Glutamatergic neuron (in vitro differentiated cells): Measurements from ENCODE around the gene CLIC2. TPM values are rescaled to one million over a fixed set of nuclear protein-coding genes. Genes with fewer than 3 reads are reported as not detected.
"Not testable (repeated sequence)": the region's sequence is repeated elsewhere in the genome, so short reads cannot be mapped to it uniquely, and the experiment has no call there.

Experiments used
- DNase-seq: peaks from one replicate; pipeline ENCODE4 v3.0.0; 2022
- H3K27ac Mint-ChIP-seq: one replicate; pipeline ENCODE4 v1.8.0; 2020; ENCODE audit warnings: mild to moderate bottlenecking, mixed read lengths, inconsistent platforms; ENCODE audit not compliant: unreplicated experiment
- H3K27me3 Mint-ChIP-seq: one replicate; pipeline ENCODE4 v1.8.0; 2020; ENCODE audit warnings: mild to moderate bottlenecking, moderate library complexity, mixed read lengths, inconsistent platforms; ENCODE audit not compliant: unreplicated experiment
- H3K36me3 Mint-ChIP-seq: one replicate; pipeline ENCODE4 v1.8.0; 2020; ENCODE audit warnings: mild to moderate bottlenecking, mixed read lengths, inconsistent platforms; ENCODE audit not compliant: unreplicated experiment
- H3K4me1 Mint-ChIP-seq: one replicate; pipeline ENCODE4 v1.8.0; 2020; ENCODE audit warnings: mild to moderate bottlenecking, low read depth, mixed read lengths, inconsistent platforms; ENCODE audit not compliant: unreplicated experiment
- H3K4me3 Mint-ChIP-seq: one replicate; pipeline ENCODE4 v1.8.0; 2020; ENCODE audit warnings: mild to moderate bottlenecking, mixed read lengths, inconsistent platforms; ENCODE audit not compliant: unreplicated experiment
- H3K9me3 Mint-ChIP-seq: one replicate; pipeline ENCODE4 v1.8.0; 2020; ENCODE audit warnings: mild to moderate bottlenecking, moderate library complexity, mixed read lengths, inconsistent platforms; ENCODE audit not compliant: unreplicated experiment
- long read RNA-seq: library from polyadenylated mRNA; unstranded; transcript quantifications from one replicate; pipeline ENCODE4 v2.0.0, GENCODE V29; 2020; ENCODE audit not compliant: unreplicated experiment
- total RNA-seq: library from RNA; stranded (reverse); fragmentation: NEBNext Ultra II Directional; extraction: Animal tissue kit (Norgen Biotek cat#: 25700); gene quantifications from one replicate; pipeline ENCODE4 v1.2.1, GENCODE V29; 2021; ENCODE audit not compliant: unreplicated experiment
- TF ChIP-seq, protein P1 (sequence below): fragments of 200-600 bp; sonication (generic); IDR thresholded peaks from one replicate; pipeline ENCODE4 v1.5.0; 2021; ENCODE audit not compliant: partially characterized antibody, unreplicated experiment

CLIC2 gene
- 0.56 TPM for total RNA-seq
- long read RNA-seq = 0 reads

DNA sequence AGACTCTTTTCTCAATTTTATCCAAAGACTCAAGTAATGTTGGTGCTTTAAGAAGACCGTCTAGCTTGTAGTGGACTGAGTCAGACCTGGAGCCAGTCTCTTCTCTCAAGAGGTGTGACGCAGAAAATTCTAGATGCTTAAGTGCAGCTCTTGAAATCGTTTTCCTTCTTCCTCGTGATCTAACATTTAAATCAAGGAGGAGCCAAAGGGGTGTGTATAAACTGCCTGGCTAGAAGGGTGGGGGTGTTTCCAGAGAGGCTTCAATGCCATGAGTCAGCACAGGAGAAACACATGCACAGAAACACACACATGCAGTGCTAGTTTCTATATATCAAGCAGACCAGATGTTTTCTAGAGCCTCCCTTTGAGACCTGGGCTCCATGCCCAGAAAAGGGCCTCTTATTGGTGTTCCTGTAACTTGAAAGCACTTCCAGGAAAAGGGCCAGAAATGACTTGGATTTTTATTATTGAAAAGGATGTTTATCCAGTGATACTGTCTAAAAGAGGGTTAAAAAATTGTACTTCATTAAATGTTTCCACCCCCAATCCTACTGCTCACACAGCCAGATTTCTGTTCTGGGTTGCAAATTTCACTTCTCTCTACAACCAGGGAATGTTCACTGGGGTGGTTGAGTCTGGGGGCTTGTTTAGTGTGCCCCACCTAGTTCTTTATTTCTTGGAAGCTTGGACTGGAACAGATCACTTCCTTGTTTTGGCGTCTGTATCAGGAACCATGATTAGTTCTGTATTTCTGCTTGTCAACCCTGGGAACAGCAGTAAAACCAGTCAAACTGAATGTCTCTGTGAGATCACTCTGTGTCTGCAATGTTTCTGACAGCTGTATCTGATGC is at the start of gene CLIC2:
Gene CLIC2 (minus strand): TSS at position 129 of the 851 bp plus-strand sequence. CDS start 187 bp downstream, outside the sequence.
- DNase-seq = no peak
- H3K27me3 Mint-ChIP-seq = no peaks in the 10 kb centered on the region
- TF ChIP-seq, protein P1, sequence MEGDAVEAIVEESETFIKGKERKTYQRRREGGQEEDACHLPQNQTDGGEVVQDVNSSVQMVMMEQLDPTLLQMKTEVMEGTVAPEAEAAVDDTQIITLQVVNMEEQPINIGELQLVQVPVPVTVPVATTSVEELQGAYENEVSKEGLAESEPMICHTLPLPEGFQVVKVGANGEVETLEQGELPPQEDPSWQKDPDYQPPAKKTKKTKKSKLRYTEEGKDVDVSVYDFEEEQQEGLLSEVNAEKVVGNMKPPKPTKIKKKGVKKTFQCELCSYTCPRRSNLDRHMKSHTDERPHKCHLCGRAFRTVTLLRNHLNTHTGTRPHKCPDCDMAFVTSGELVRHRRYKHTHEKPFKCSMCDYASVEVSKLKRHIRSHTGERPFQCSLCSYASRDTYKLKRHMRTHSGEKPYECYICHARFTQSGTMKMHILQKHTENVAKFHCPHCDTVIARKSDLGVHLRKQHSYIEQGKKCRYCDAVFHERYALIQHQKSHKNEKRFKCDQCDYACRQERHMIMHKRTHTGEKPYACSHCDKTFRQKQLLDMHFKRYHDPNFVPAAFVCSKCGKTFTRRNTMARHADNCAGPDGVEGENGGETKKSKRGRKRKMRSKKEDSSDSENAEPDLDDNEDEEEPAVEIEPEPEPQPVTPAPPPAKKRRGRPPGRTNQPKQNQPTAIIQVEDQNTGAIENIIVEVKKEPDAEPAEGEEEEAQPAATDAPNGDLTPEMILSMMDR = no peak

DNA sequence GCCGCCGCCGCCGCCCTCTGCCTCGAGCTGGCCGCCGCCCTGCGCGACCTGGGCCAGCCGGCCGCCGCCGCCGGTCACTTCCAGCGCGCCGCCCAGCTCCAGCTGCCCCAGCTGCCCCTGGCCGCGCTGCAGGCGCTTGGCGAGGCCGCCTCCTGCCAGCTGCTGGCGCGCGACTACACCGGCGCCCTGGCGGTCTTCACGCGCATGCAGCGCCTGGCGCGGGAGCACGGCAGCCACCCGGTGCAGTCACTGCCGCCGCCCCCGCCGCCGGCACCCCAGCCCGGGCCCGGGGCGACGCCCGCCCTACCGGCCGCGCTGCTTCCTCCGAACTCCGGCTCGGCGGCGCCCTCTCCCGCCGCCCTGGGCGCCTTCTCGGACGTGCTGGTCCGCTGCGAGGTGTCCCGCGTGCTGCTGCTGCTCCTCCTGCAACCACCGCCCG is 48.1 kb upstream of the CLIC2 start:
- DNase-seq, H3K4me1 Mint-ChIP-seq, H3K27me3 Mint-ChIP-seq, H3K9me3 Mint-ChIP-seq, H3K27ac Mint-ChIP-seq, H3K4me3 Mint-ChIP-seq, H3K36me3 Mint-ChIP-seq: not testable (repeated sequence)

More for the DNA sequence above, at the start of gene CLIC2:
- Mint-ChIP-seq H3K9me3 (no peaks in the 10 kb centered on the region), H3K4me3 (no peak within 1 kb of the TSS), H3K27ac (no peak within 1 kb of the TSS), H3K4me1 (no peaks in the 10 kb centered on the region), H3K36me3 (no peaks in the 10 kb centered on the region)

DNA sequence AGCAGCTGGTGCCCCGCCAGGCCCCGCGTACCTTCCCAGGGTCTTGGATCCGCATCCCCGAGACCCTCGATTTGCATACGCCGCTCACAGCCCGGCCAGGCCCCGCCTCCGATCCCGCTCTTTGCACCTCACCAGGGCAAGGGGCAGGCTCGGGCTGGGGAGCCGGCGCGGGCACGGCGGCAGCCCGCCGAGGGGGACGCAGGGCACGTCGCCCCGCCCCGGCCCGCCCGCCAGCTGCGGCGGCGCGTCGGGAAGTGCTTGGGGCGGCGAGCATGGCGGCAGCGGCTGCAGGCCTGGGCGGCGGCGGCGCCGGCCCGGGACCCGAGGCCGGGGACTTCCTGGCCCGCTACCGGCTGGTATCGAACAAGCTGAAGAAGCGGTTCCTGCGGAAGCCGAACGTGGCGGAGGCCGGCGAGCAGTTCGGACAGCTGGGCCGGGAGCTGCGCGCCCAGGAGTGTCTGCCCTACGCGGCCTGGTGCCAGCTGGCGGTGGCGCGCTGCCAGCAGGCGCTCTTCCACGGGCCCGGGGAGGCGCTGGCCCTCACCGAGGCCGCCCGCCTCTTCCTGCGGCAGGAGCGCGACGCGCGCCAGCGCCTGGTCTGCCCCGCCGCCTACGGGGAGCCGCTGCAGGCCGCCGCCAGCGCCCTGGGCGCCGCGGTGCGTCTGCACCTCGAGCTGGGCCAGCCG is 47.6 kb upstream of the CLIC2 start, which contains the start of gene F8A2:
Gene F8A2 (plus strand): TSS at position 253 of the 686 bp plus-strand sequence. CDS start 20 bp downstream, at position 273.
- DNase-seq, H3K4me3 Mint-ChIP-seq, H3K9me3 Mint-ChIP-seq, H3K4me1 Mint-ChIP-seq, H3K36me3 Mint-ChIP-seq, H3K27me3 Mint-ChIP-seq, H3K27ac Mint-ChIP-seq: not testable (repeated sequence)

DNA sequence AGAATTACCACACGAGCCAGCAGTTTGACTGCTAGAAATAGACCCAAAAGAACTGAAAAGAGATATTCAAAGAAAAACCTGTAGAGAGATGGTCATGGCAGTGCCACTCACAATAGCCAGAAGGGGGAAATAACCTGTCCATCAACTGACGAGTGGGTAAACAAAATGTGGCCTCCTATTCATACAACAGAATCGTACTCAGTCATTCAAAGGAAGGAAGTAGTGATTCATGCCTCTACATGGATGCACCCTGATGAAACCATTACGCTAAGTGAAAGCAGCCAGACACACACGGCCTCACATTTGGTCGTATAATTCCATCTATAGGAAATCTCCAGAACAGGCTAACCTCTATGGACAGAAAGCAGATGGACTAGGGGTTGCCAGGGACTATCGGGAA is 45.4 kb upstream of the CLIC2 start:
- H3K27ac Mint-ChIP-seq, H3K4me1 Mint-ChIP-seq, DNase-seq, H3K27me3 Mint-ChIP-seq, H3K36me3 Mint-ChIP-seq, H3K9me3 Mint-ChIP-seq, H3K4me3 Mint-ChIP-seq: not testable (repeated sequence)

DNA sequence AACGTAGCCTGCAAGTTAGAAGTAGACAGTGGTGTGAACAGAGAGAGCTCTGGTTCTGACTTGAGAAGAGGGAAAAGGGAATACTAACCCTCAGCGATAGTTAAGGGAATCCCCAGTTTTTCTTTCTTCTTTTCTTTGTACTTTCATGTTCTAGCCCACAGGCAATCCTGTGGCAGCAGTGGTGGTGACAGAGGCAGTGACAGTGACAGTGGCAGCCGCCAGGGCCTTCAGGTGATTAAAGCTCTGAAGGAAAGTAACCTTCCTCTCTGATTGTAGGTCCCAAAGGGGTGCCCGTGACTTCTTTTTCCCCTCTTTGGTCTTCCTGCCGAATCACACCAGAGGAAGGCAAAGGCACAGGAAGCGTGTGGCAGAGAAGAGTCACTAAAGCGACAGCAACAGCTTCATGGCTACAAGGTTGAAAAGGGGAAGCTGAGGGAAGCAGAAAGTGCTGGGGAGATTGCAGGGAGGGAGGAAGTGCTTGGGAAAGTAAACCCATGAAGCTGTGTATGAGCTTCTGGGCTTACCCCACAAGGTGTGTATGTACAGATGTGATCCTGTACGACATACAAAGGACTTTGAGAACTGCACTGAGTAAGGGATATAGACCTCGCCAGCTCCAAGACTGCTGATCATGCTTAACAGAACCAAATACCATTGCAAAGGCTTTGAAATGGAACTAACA is 39.5 kb upstream of the CLIC2 start:
- H3K36me3 Mint-ChIP-seq, H3K27ac Mint-ChIP-seq, H3K4me3 Mint-ChIP-seq, DNase-seq, H3K4me1 Mint-ChIP-seq, H3K27me3 Mint-ChIP-seq, H3K9me3 Mint-ChIP-seq: not testable (repeated sequence)

DNA sequence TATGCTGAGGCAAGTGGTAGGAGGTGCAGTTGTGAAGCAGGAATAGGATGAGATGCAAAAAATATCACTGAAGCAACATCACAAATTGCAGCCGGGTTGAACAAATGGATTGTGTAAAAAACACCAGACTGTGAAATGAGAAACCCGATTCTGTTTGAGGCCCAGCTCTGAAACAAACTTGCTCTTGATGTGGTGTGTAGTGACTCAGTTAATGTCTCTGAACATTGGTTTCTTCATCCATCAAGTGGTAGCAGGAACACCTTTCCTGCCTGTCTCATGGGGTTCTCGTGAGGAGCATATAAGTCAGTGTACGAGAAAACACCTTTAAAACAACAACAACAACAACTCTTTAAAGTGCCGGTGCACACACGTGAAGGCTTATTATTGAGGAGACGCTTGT is 29.3 kb upstream of the CLIC2 start:
- not testable (repeated sequence) for H3K27me3 Mint-ChIP-seq, H3K36me3 Mint-ChIP-seq

DNA sequence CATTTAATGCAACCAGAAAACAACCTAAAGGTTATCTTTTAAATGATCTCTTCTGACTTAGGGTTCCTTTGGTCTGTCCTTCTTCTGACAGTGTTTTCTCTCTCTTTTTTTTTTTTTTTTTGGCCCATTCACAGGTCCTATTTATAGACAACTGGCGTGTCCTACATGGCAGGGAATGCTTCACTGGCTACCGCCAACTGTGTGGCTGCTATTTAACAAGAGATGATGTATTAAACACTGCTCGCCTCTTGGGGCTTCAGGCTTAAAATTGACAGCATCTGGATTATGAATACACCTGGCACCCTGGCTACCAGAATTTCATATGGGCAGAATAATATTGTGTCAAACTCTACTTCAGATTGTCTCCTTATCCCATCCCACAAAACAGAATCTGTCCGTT is 15.0 kb upstream of the CLIC2 start:
- H3K27ac Mint-ChIP-seq = not testable (repeated sequence)

More for the DNA sequence above, 29.3 kb upstream of the CLIC2 start:
- DNase-seq, H3K4me3 Mint-ChIP-seq, H3K9me3 Mint-ChIP-seq, H3K4me1 Mint-ChIP-seq, H3K27ac Mint-ChIP-seq: not testable (repeated sequence)

DNA sequence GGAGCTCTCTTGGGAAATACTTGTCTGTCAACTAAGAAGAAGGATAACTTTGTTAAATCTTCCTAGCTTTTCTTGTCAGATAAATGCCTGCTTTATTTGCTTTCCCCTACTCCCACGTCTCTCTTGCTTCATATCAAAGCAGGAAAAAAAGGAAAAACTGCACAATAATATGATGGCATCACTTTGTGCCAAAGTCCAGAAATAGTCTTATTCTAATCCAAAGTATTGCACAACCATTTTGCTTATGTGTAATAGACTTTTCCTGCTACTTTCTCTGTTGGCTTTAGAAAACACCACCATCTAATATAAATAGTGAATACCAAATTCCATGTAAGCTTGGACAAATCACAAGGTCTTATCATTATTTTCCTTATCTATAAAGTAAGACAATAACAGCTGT is 11.3 kb upstream of the CLIC2 start:
- not testable (repeated sequence) for H3K9me3 Mint-ChIP-seq

More for the DNA sequence above, 15.0 kb upstream of the CLIC2 start:
- DNase-seq, H3K9me3 Mint-ChIP-seq, H3K4me3 Mint-ChIP-seq, H3K4me1 Mint-ChIP-seq, H3K27me3 Mint-ChIP-seq, H3K36me3 Mint-ChIP-seq: not testable (repeated sequence)

DNA sequence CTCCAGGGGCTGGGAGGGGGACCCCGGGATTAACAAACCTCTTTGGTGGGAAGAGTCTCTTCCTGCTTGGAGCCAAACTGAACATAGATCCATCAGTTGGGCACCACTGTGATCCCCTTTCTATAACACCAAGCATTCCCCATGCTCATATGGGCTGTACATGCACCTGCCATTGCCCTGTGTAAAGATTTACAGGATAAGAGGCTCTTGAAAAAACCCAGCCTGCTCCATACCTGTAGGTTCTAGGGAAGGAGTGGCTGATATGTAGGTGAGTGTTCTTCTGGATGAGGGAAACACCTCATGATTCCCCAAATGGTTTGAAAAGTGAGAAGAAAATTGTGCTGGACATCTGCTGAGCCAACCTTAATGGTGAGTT is 911 bp upstream of the CLIC2 start:
- not testable (repeated sequence) for H3K27me3 Mint-ChIP-seq, DNase-seq, H3K36me3 Mint-ChIP-seq, H3K27ac Mint-ChIP-seq, H3K9me3 Mint-ChIP-seq, H3K4me1 Mint-ChIP-seq, H3K4me3 Mint-ChIP-seq

More for the DNA sequence above, 11.3 kb upstream of the CLIC2 start:
- H3K27me3 Mint-ChIP-seq, H3K4me3 Mint-ChIP-seq, H3K27ac Mint-ChIP-seq, H3K4me1 Mint-ChIP-seq, H3K36me3 Mint-ChIP-seq, DNase-seq: not testable (repeated sequence)
